VCaP (cell line): ENCODE measurements around the gene POU5F2.

Experiments
- H3K27ac ChIP-seq: fragments of 450-650 bp; 2 replicates; pipeline ENCODE4 v1.5.1; 2017
- TF ChIP-seq, protein P1 (sequence below): fragments of 450-650 bp; conservative IDR thresholded peaks from 2 replicates; pipeline ENCODE4 v1.5.1; 2017; ENCODE audit warnings: mild to moderate bottlenecking, moderate library complexity

POU5F2 gene, protein sequence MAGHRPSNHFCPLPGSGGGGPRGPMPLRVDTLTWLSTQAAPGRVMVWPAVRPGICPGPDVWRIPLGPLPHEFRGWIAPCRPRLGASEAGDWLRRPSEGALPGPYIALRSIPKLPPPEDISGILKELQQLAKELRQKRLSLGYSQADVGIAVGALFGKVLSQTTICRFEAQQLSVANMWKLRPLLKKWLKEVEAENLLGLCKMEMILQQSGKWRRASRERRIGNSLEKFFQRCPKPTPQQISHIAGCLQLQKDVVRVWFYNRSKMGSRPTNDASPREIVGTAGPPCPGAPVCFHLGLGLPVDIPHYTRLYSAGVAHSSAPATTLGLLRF

DNA sequence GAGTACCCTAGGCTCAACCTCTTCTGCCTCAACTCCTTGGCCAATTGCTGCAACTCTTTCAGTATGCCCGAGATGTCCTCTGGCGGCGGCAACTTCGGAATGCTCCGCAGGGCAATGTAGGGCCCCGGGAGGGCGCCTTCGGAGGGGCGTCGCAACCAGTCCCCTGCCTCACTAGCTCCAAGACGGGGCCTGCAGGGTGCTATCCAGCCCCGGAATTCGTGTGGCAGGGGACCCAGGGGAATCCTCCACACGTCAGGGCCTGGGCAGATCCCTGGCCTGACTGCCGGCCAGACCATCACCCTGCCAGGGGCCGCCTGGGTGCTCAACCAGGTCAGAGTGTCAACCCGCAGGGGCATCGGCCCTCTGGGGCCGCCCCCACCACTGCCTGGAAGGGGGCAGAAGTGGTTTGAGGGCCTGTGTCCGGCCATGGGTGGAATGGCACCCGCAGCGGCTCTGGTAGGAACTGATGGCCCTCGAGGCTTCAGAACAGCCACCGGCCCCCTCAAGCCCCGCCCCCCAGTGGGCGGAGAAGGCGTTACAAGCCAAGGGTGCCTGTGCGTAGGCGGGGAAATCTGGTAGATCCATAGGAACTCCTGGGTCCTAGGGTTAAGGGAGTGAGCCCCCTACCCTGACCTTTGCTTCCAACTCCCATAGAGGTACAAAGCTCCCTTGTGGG lies at the start of gene POU5F2:
POU5F2 (minus strand) TSS at position 465 of the 676 bp plus-strand sequence; CDS start at position 428, 37 bp downstream.
- no peak within 1 kb of the TSS for H3K27ac ChIP-seq
- TF ChIP-seq, protein P1, sequence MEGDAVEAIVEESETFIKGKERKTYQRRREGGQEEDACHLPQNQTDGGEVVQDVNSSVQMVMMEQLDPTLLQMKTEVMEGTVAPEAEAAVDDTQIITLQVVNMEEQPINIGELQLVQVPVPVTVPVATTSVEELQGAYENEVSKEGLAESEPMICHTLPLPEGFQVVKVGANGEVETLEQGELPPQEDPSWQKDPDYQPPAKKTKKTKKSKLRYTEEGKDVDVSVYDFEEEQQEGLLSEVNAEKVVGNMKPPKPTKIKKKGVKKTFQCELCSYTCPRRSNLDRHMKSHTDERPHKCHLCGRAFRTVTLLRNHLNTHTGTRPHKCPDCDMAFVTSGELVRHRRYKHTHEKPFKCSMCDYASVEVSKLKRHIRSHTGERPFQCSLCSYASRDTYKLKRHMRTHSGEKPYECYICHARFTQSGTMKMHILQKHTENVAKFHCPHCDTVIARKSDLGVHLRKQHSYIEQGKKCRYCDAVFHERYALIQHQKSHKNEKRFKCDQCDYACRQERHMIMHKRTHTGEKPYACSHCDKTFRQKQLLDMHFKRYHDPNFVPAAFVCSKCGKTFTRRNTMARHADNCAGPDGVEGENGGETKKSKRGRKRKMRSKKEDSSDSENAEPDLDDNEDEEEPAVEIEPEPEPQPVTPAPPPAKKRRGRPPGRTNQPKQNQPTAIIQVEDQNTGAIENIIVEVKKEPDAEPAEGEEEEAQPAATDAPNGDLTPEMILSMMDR = no peak

DNA sequence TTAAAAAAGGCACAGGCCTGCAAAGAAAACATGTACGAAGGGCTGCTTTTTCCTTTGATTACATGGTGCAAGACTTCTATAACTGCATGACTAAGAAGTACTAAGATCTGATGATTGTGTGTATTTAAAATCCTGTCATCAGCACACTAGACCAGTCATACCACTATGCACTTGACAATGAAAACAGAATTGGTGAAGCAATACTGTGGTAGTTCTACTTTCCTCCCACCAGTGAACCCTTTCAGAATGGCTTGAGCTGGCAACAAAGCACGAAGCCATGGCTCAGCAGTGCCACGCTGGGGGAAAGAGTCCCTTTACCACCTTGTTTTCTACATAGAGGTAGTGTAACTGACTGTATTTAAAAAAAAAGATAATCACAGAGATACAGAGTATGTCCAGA lies 49.0 kb upstream of the POU5F2 start:
- no peak overlapping the region for H3K27ac ChIP-seq
- TF ChIP-seq, protein P1 = no peak

DNA sequence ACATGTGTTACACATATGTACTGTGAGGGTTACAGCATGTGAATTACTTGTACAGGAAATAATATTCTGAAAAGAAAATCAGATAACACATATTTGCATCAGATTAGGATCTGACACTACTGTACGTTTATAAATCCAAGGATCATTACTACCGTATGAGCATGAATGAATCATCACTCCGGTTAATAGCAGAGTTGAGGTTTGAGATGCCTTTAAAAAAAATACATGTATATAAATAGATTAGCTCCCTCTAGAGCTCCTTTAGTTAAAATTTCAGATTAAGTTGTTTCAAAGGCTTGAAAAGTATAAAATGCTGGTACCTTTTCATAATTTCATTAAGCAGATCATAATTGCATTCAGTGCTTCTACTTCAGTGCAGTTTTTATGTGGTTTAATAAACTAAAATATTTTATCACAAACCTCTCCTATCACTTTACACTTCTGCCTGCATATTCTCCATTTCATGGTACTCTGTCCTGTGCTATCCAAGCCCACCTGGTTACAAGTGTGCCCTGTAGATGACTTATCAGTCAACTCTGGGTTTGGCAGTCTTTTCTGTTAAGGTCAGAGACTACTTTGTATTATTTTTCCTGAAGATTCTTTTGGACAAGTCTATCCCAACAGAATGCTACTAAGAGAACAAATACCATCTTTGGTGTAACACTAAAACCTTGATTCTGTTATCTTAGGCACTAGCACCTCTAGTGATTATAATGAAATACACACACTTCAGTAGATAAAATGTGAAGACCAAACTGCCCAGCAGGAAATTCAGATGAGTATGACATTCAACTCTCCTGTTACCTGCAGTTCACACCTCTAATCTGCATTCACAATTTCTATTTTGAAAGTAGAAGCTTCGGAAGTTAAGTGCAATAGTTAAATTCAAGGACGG lies 48.0 kb upstream of the POU5F2 start:
- TF ChIP-seq, protein P1 = peak; percentile 23
- H3K27ac ChIP-seq = no peak overlapping the region

DNA sequence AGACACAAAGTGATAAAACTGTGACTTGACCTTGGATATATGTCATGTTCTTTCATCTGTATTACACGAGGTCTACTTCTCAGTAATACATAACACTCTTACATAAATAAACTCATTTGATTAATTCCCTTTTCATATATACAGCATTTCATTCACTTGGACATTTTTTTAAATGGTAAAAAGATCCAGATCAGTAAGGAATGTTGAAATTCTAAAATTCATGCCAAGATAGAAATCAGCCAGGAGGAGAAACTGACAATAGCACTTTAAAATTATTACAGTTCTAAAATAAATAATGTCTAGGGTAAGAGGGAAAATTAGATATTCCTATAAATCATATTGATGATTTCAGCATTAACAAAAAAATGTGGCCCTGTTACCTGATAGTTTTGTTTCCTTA lies 46.2 kb upstream of the POU5F2 start:
- TF ChIP-seq, protein P1 = no peak
- no peak overlapping the region for H3K27ac ChIP-seq

DNA sequence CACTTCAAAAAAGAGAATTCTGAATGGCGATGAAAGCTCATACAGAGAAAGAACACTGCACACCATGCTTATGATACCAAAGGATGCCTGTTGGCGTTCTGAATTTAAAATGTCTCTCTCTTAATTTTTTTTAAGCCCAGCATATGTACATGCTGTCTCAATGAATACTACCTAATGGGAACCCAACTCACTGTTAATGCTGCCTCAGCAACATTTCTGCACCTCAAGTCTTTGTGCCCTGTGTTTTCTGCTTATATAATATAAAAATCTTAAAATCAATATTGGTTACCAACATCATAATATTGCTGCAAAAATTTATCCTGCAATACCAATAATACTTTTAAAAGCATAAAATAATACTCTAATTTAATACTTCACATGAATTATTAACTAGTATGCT lies 44.1 kb upstream of the POU5F2 start:
- TF ChIP-seq, protein P1 = no peak
- H3K27ac ChIP-seq = no peak overlapping the region

DNA sequence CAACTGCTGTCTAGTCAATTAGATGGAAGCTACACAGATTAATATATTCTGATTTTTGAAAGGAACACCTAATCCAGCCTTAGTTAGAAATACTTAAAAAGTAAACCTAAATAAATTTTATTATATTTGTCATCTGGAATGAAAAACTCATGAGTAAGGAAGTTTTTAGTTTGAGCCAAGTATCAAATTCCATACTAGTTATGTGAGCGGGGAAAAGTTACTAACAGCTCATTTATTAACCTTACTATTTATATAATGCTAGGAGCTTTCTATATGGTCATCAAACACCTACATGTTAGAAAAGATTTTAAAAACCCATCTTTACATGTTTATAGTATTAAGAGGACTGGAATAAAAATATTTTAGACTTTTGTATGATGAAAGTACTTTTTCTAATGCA lies 41.6 kb upstream of the POU5F2 start:
- TF ChIP-seq, protein P1 = no peak
- H3K27ac ChIP-seq = no peak overlapping the region

DNA sequence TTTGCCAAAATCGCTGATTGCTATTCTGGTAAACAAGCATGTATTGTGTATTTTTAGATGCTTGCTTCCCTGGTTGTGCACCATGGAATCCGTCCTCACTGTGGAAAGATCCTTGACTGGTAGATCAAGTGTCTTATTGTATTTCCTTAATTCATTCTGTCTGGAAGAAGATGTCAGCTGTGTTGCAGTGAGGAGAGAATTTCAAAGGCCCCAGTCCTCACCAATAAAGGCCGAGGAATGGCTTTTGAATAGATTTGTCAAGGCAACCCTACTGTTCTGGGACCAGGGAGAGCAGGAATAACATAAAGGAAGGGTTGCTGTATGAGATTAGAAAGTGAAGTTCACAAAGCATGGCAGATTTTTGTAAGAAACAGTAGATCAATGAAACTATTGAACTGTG lies 36.2 kb upstream of the POU5F2 start:
- TF ChIP-seq, protein P1 = no peak
- no peak overlapping the region for H3K27ac ChIP-seq
